Hindlimb muscle (tissue), 1 donor: ENCODE data around the gene SPECC1. TPM values are rescaled to one million over a fixed set of nuclear protein-coding genes. Genes with fewer than 3 reads are reported as not detected.
"Not testable (repeated sequence)": the region's sequence is repeated elsewhere in the genome, so short reads cannot be mapped to it uniquely, and the experiment has no call there.

Source experiments
- DNase-seq: peaks from one replicate; pipeline ENCODE4 v3.0.0-alpha.2; 2013
- polyA plus RNA-seq: library from polyadenylated mRNA; unstranded; fragments of 120-200 nt; gene quantifications from one replicate; pipeline ENCODE4 v1.2.1, GENCODE V29; 2013; ENCODE audit not compliant: insufficient read length

Gene SPECC1
- polyA plus RNA-seq, 1 donor, result 6.9 TPM

DNA sequence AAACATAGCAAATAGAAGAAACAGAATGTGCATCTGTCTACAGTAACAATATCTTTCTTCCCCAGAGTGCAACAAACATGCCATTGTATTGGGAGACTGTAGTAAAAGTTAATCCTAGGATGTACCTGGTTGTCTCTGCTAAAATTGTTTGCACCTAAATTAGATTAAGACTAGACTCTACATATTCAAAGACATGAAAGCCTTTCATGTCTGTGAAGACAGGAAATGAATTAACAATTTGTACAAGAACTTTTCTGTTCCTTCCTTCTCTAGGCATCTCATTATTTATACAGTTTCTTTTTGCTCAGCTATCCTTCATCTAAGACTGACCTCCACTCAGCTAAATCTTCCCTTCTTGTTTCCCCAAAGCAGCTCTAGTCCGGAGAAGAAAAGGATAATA lies 237.5 kb downstream of the SPECC1 start:
- DNase-seq, result no peak

DNA sequence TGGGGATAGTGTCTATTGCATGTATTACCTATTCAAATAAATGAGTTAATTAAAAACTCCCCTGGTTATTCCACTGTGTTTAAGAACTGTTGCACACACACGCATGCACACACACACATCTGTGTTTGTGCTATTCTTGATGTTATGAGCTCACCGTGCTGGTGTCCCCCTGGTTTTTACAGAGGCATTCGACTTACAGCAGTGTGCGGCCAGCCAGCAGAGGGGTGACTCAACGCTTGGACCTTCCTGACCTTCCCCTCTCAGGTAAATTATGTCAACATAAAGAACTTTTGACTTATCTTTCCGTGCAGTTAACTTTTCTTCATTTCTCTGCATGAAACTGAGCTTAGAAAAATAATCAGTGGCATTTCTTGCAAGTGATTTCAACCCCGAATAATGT lies 244.2 kb downstream of the SPECC1 start:
- DNase-seq, result no peak

GRCh38 chr17:20254541-20254940 lies 245.4 kb downstream of the SPECC1 start:
- no peak for DNase-seq

DNA sequence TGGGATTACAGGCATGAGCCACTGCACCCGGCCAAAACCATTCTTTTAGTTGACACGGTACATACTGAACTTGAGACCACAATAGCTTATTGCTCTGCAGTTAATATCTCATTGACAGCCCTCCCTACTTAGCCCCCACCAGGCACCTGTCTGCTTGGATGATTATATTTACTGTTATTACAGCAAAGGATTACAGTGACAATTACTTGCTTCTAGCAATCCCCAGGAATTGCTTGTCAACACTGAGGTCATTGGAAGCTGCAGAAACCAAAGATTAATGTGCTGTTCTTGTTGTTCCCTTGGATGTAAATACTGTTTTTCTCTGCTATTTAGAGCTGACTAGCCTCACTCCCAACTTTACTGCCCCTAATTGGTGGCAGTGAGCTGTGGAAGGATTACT lies 247.0 kb downstream of the SPECC1 start:
- DNase-seq, result no peak

GRCh38 chr17:20257008-20257407 lies 247.8 kb downstream of the SPECC1 start:
- DNase-seq, result no peak

- DNase-seq, result no peak
These were observed 248.6 kb downstream of the SPECC1 start for GRCh38 chr17:20257798-20258197.

- no peak for DNase-seq
These were observed 250.5 kb downstream of the SPECC1 start for GRCh38 chr17:20259668-20260067.

- DNase-seq, result no peak
These were observed 251.1 kb downstream of the SPECC1 start for GRCh38 chr17:20260268-20260667.

- no peak for DNase-seq
These were observed 253.3 kb downstream of the SPECC1 start for GRCh38 chr17:20262226-20263114.

DNA sequence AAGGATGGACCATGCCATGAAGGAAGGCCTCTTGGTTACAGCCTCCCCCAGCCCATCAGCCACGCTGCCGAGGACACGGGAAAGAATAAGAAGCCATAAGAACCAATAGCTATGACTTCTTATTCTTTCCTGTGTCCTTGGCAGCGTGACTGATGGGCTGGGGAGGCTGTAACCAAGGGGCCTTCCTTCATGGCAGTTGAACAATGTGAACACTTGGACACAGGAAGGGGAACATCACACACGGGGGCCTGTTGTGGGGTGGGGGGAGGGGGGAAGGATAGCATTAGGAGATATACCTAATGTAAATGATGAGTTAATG lies 253.9 kb downstream of the SPECC1 start:
- DNase-seq, result not testable (repeated sequence)

DNA sequence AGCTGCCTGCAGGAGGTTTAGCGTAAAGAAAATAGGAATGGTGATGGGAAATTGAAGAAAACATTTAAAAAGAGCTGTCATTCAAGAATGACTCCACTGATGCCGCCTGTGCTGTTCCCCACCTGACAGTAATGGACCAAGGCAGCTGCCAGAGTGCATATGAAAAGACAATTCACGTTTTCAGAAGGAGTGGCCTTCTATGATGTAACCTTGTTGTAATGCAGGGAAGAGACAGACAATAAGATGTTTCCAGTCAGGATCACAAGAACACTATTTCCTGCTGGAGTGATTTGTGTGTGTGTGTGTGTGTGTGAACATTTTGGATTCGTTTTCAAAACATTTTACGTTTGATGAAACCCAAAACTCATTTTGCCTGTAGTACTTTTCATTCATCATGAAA lies 254.4 kb downstream of the SPECC1 start:
- DNase-seq, result no peak

- no peak for DNase-seq
These were observed 255.8 kb downstream of the SPECC1 start for GRCh38 chr17:20264996-20265395.

DNA sequence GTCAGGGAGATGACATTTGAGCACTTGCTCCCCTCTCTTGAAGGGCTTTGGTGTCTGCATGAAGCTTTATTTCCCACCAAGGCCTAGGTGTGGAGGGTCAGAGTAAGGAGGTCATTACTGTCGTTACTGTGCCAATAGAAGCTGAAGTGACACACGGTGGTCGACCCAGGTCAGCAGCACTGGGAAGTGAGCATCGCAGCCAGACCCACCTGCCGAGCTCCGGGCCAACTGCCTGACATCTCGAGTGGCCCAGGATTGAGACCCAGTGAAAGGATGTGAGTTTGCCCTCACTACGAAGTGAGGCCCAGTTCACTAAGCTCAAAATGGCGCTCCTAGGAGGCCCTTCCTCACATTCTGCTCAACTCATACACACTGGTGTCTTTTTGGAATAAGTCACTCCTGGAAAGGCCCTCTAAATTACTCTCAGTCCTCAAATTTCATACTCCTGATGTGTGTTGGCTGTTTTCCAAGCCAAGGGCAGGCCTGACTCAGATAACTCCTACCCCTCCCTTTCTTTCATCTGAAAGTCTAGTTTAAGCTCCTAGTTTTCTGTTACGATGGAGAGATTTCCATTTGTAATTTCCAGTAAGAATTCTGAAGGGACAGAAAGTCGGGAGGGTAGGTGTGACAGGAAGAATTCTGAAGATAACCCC lies 257.8 kb downstream of the SPECC1 start:
- DNase-seq, result no peak

GRCh38 chr17:20267459-20267842 lies 258.3 kb downstream of the SPECC1 start:
- DNase-seq, result no peak

GRCh38 chr17:20270369-20270768 lies 261.2 kb downstream of the SPECC1 start:
- DNase-seq, result no peak

- DNase-seq, result no peak
These were observed 262.0 kb downstream of the SPECC1 start for GRCh38 chr17:20271011-20271610.

DNA sequence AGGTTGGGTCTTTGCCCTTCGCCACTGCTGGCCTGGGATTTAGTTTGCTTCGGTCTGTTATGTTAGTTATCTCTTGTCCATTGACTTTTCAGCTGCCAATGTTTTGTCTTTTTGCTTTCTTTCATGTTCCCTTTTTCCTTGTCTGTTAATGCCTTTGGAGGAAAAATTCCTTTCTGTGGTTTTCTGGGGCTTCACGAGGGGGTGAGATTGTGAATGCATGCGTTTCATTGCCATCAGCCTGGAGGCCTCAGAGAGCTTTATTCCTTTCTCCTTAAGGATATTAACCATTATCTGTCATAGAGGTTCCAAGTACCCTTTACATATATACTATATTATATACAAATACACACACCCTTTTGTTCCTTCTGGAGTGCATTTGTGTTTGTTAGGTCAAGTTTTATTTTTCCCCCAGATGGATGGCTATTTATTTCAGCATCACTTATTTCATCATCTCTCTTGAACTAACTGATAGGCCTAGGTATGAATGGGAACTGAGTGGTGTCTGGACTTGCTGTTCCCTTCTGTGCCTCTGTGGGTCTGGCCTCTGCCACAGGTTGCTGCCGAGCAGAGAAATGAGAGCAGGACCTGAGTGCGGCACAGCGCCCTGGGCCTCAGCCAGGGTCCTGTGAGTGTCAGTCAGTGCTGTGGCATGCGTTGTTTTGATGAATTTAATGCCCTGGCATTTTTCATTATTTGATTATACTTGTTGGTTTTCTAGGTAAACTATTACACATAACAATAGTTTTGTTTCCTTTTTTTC lies 264.8 kb downstream of the SPECC1 start:
- DNase-seq, result no peak

DNA sequence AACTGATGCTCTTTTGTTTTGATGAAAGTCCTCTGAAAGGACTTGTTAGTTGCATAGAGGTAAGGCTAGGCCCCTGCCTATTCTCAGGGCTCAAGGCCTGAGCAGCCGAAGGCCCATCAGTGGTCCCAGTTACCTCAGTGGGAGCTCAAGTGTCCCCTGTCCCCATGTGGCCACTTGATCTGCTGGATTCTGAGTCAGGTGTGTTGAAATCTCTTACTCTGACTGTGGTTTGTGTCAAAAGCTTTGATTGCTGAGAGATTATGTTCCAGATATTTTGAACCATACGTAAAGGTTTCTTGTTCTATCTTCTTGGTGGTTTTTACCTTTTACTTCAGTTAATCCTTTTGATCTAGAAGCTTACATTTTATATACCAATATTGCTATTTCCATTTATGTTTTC lies 266.5 kb downstream of the SPECC1 start:
- DNase-seq, result no peak

- DNase-seq, result no peak
These were observed 267.3 kb downstream of the SPECC1 start for GRCh38 chr17:20276421-20276820.

DNA sequence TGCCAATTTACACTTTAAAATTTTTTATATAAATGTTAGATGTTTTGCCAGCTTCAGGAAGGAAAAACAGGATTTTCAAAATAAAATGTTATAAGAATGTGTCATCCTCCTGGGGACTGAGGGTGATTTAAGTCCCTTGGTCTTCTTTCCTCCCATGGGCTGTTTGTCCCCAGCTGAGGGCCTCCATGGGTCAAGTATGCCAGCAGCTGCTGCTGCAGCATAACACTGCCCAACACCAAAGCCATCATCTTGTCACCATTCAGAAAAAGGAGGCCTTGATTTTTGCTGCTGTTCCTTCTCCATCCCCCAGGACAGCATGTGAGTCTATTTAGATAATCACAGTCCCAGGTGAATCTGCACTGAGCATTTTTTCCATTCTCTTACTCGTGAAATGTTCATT lies 269.6 kb downstream of the SPECC1 start:
- DNase-seq, result no peak

DNA sequence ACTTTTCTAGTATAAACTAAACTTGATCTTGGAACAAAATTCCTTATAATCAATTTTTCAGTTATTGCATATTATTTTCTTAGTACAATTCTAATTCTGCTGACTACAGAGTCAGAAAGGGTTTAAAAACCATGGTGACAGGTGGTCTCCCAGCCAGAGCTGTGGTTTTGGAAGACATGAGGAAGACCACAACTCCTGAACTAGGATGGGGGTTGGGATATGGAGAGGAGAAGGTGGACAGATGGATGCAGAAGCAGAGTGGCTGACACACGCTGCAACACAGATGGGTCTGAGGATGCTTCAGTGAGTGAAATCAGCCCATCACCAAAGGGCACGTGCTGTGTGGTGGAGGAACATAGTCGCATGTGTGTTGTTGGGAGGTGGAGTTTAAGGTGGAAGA lies 270.5 kb downstream of the SPECC1 start:
- no peak for DNase-seq

DNA sequence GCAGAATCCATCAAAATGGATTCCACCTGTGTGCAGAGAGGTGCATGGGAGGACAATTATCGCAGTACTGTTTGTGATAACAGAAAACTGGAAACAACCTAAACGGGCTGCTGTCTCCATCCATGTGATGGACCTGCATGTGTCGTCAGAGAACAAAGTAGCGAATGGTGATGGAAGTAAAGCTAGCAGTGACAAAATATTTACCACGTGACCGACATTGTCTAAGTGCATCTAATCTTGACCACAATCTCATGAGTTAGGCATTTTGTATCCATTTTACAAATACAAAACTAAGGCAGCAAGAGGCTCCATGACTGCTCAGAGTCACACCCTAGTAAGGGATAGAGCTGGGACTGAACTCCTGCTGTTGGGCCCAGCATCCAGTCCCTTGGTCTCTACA lies 270.9 kb downstream of the SPECC1 start:
- no peak for DNase-seq

GRCh38 chr17:20280851-20281250 lies 271.7 kb downstream of the SPECC1 start:
- DNase-seq, result no peak
